Prostate gland (tissue), 2 donors: ENCODE data around the gene GLP1R. TPM values are rescaled to one million over a fixed set of nuclear protein-coding genes. Genes with fewer than 3 reads are reported as not detected.

Experiments
- DNase-seq: peaks from one replicate; pipeline ENCODE4 v3.0.0-alpha.2; 2019; ENCODE audit warnings: low spot score
- H3K27ac ChIP-seq, 2 donors: fragments of 200-600 bp; sonication (generic); 2 replicates each; pipeline ENCODE4 v1.5.1; 2017 to 2019
- H3K27me3 ChIP-seq: fragments of 200-600 bp; sonication (generic); replicated peaks from 2 replicates; pipeline ENCODE4 v1.5.1; 2019; ENCODE audit not compliant: insufficient read depth
- H3K36me3 ChIP-seq, 2 donors: fragments of 200-600 bp; sonication (generic); 1 replicate in 1 of 2; 2 replicates in 1 of 2; pipeline versions ENCODE4 v1.5.1 to v1.8.1; 2017 to 2019
- H3K4me1 ChIP-seq: fragments of 200-600 bp; sonication (generic); replicated peaks from 2 replicates; pipeline ENCODE4 v1.5.1; 2019
- H3K4me3 ChIP-seq, 2 donors: fragments of 200-600 bp; sonication (generic); 2 replicates each; pipeline ENCODE4 v1.5.1; 2017 to 2019
- H3K9me3 ChIP-seq: fragments of 200-600 bp; sonication (generic); 2 replicates; pipeline ENCODE4 v1.5.1; 2017
- CTCF ChIP-seq, 4 experiments: fragments of 200-600 bp in 2 of 4; fragments of 450-650 bp in 2 of 4; sonication (generic) in 2 of 4; IDR thresholded peaks; 1 replicate in 3 of 4; 2 replicates in 1 of 4; pipeline ENCODE4 v1.5.1; 2016 to 2019; ENCODE audit warnings: antibody characterized with exemption in 4 of 4, mild to moderate bottlenecking in 2 of 4, moderate library complexity in 2 of 4
- POLR2A ChIP-seq: fragments of 450-650 bp; IDR thresholded peaks from one replicate; pipeline ENCODE4 v1.6.1; 2016; ENCODE audit warnings: antibody characterized with exemption, mild to moderate bottlenecking
- POLR2AphosphoS5 ChIP-seq: sonication (generic); formaldehyde crosslinking; IDR thresholded peaks from one replicate; pipeline ENCODE4 v1.6.1; 2017; ENCODE audit warnings: antibody characterized with exemption
- WGBS: methylation state at CpG from one replicate; pipeline ENCODE4 v1.1.5; 2018; 5-methylcytosine and 5-hydroxymethylcytosine counted together
- intact Hi-C: fragments of 100-400 bp; cut with DNase I; formaldehyde crosslinking; loops from one replicate; pipeline ENCODE4 v1.14.2; 2022
- total RNA-seq, 2 donors: library from RNA; depleted of rRNA; stranded (reverse); fragments of >200 nt; gene quantifications; one replicate each; pipeline ENCODE4 v1.1.0, GENCODE V29; 2016

The GLP1R gene
- total RNA-seq, 2 donors from 2014 or later, result 0.23 TPM; not detected in 1

DNA sequence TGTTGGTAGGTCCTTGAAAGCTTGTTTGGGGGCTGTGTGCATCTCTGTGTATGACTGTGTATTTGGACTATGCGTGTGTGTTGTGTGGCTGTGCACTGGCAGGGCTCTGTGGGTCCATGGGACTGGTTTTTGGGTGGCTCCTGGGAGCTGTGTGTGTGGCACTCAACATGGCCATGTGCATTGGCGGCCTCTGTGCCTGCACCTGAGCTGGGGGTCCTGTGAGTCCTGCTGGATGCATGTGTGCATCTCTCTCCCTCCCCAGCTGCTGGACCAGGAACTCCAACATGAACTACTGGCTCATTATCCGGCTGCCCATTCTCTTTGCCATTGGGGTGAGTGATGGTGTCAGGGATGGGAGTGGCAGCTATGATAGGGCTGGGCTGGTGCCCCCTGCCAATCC, 30.1 kb downstream of the GLP1R start:
- no peaks in the 10 kb centered on the region for H3K36me3 ChIP-seq
- TF ChIP-seq POLR2AphosphoS5, result no peak
- TF ChIP-seq CTCF (IDR thresholded peaks at IDR 0.05), result no peak
- no peak for TF ChIP-seq POLR2A
- no peaks in the 10 kb centered on the region for H3K27me3 ChIP-seq
- no peak overlapping the region for H3K27ac ChIP-seq
- H3K4me1 ChIP-seq, result no peaks in the 10 kb centered on the region
- 92% methylated on average over 3 of the region's 3 CpGs for WGBS
- no peak for DNase-seq
- H3K4me3 ChIP-seq, result no peak overlapping the region
- intact Hi-C loops, result no loop called here
- H3K9me3 ChIP-seq, result no peaks in the 10 kb centered on the region

DNA sequence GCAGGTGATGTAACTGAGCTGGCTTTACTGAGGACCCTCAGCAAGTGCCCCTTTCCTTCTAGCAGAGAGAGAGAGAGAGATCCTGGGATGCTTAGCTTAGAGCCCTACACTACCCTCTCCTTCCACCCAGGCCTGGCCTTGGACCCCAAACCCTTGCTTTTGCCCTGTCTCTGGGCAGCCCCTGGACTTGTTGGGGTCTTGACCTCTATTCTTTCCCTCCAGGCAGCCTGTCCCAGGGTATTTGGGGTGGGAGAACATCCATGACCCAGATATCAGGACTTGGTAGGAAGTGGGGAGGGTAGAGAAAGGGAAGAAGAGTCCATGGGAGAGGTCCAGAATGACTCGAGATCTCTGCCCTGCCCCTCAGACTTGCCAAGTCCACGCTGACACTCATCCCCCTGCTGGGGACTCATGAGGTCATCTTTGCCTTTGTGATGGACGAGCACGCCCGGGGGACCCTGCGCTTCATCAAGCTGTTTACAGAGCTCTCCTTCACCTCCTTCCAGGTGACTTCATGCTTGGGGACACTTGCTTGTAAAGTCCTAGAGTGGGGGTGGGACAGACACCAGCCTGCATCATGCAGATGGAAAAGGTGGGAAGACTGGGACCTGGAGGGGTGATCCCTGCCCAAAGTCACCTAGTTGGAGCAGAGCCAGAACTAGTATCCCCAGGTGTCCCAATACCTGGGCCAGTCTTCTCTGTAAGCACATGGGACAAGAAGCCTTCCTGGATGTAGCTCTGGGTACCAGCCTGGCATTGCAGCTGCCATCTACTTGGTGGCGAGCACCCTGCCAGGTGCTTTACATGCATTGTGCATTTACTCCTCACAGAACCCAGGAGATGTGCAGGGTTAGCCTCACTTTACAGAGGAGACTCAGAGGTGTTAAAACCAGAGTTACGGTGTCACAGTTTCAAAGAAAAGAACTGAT, 30.9 kb downstream of the GLP1R start:
- Histone ChIP-seq H3K27me3 (no peaks in the 10 kb centered on the region), H3K9me3 (no peaks in the 10 kb centered on the region), H3K36me3 (no peaks in the 10 kb centered on the region), H3K4me1 (no peaks in the 10 kb centered on the region), H3K27ac (no peak overlapping the region), H3K4me3 (no peak overlapping the region)
- intact Hi-C loops, result loop anchor here (10.0 kb wide), 1 partner anchor 225 kb away; no protein-coding TSS in a partner anchor
- DNase-seq, result no peak
- WGBS, result 86% methylated on average over 8 of the region's 8 CpGs
- TF ChIP-seq POLR2A (no peak), CTCF (IDR thresholded peaks at IDR 0.05) (no peak), POLR2AphosphoS5 (no peak)

DNA sequence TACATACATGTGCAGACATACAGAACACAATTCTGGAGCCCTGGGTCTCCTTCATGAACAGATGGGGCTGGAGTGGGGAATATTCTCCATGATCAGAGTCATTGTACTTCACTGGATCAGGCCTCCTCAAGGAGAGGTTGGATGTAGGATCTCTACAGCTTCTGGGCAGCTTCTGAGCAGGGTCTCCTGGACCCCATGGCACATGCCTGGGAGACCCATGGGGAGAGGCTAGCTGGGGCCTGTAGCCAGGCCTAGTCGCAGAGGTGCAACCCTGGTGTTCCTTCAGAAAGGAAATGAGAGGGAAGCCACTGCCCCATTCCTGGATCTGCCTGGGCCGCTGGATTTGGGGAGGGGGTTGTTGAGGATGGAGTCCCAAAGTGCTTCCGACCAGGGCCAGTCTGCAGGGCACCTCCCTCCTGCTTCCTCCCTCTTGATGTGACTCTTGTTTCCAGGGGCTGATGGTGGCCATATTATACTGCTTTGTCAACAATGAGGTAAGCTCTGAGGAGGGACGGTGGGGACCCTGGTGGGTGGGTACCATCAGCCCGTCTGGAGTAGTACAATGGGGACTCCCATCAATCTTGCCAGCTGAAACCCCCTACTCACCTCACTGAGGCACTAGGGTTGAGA, 31.8 kb downstream of the GLP1R start:
- Histone ChIP-seq H3K4me1 (no peaks in the 10 kb centered on the region), H3K27me3 (no peaks in the 10 kb centered on the region), H3K27ac (no peak overlapping the region), H3K4me3 (no peak overlapping the region), H3K9me3 (no peaks in the 10 kb centered on the region), H3K36me3 (no peaks in the 10 kb centered on the region)
- WGBS, result 73% methylated on average over 4 of the region's 5 CpGs
- intact Hi-C loops, result loop anchor here (10.0 kb wide), 1 partner anchor 224 kb away; no protein-coding TSS in a partner anchor
- TF ChIP-seq CTCF (IDR thresholded peaks at IDR 0.05) (no peak), POLR2A (no peak), POLR2AphosphoS5 (no peak)
- no peak for DNase-seq

DNA sequence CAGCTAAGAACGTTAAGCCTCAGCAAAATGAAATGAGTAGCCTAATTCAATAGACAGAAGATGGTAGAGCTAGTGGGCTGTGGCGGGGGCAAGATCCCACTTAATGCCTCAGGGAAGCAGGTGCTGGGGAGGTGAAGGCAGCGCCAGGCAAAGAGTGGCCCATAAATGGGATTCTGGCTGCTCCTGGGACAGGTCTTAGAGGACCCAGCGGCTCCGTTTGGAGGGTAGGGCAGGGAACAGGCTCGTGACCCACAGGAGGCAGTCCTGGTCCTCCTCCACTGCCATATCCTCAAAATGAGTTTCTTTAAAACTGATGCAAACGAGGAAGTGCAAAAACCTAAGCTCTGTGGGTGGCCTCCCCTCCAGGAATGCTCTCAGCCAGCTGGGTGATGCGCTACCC, 33.7 kb downstream of the GLP1R start:
- DNase-seq, result no peak
- TF ChIP-seq POLR2AphosphoS5, result no peak
- TF ChIP-seq CTCF (IDR thresholded peaks at IDR 0.05), result no peak
- TF ChIP-seq POLR2A, result no peak
- intact Hi-C loops, result loop anchor here (10.0 kb wide), 1 partner anchor 222 kb away; no protein-coding TSS in a partner anchor
- Histone ChIP-seq H3K4me3 (no peak overlapping the region), H3K9me3 (no peaks in the 10 kb centered on the region), H3K27ac (no peak overlapping the region), H3K4me1 (no peaks in the 10 kb centered on the region), H3K27me3 (no peaks in the 10 kb centered on the region), H3K36me3 (no peaks in the 10 kb centered on the region)
- WGBS, result 91% methylated on average over 8 of the region's 8 CpGs
